HG03108 (cell line): Measurements from ENCODE around the gene UBE2K.
"Not testable (repeated sequence)": the region's sequence is repeated elsewhere in the genome, so short reads cannot be mapped to it uniquely, and the experiment has no call there.

ENCODE experiments used
- ATAC-seq: cut with Tn5 transposase; IDR thresholded peaks from one replicate; pipeline ENCODE4 v1.9.1; 2021; ENCODE audit warnings: moderate library complexity; ENCODE audit not compliant: unreplicated experiment

UBE2K gene

GRCh38 chr4:39721788-39722187 is 23.9 kb downstream of the UBE2K start:
- ATAC-seq, result no peak

- no peak for ATAC-seq
Measured at GRCh38 chr4:39729557-39729956, 31.6 kb downstream of the UBE2K start.

- no peak for ATAC-seq
Measured at GRCh38 chr4:39730072-39730471, 32.1 kb downstream of the UBE2K start.

GRCh38 chr4:39731908-39732307 is 34.0 kb downstream of the UBE2K start:
- ATAC-seq, result no peak

GRCh38 chr4:39732728-39733127 is 34.8 kb downstream of the UBE2K start:
- ATAC-seq, result no peak

GRCh38 chr4:39739591-39739990 is 41.7 kb downstream of the UBE2K start:
- ATAC-seq, result not testable (repeated sequence)

- no peak for ATAC-seq
Measured at GRCh38 chr4:39741401-39741800, 43.5 kb downstream of the UBE2K start.

- ATAC-seq, result no peak
Measured at GRCh38 chr4:39745920-39746319, 48.0 kb downstream of the UBE2K start.

- no peak for ATAC-seq
Measured at GRCh38 chr4:39750216-39750615, 52.3 kb downstream of the UBE2K start.

- ATAC-seq, result no peak
Measured at GRCh38 chr4:39754309-39754708, 56.4 kb downstream of the UBE2K start.

- ATAC-seq, result no peak
Measured at GRCh38 chr4:39756159-39756558, 58.2 kb downstream of the UBE2K start.

GRCh38 chr4:39758176-39758575 is 60.2 kb downstream of the UBE2K start:
- ATAC-seq, result no peak

- no peak for ATAC-seq
Measured at GRCh38 chr4:39759569-39759968, 61.6 kb downstream of the UBE2K start.

GRCh38 chr4:39761005-39761667 is 63.2 kb downstream of the UBE2K start:
- no peak for ATAC-seq

GRCh38 chr4:39763714-39764572 is 66.0 kb downstream of the UBE2K start:
- ATAC-seq, result peak; percentile 64

GRCh38 chr4:39770005-39770404 is 72.1 kb downstream of the UBE2K start:
- ATAC-seq, result no peak

GRCh38 chr4:39770471-39770870 is 72.5 kb downstream of the UBE2K start:
- no peak for ATAC-seq

GRCh38 chr4:39770969-39771724 is 73.2 kb downstream of the UBE2K start:
- no peak for ATAC-seq

- not testable (repeated sequence) for ATAC-seq
Measured at GRCh38 chr4:39781988-39782387, 84.1 kb downstream of the UBE2K start.

GRCh38 chr4:39785083-39785482 is 87.1 kb downstream of the UBE2K start:
- no peak for ATAC-seq

GRCh38 chr4:39786838-39787237 is 88.9 kb downstream of the UBE2K start:
- no peak for ATAC-seq

GRCh38 chr4:39792128-39792527 is 94.2 kb downstream of the UBE2K start:
- ATAC-seq, result no peak
